Kidney (tissue), 14 donors: ENCODE results near the gene TICRR. TPM values are rescaled to one million over a fixed set of nuclear protein-coding genes. Genes with fewer than 3 reads are reported as not detected.

ENCODE experiments used
- DNase-seq, 5 donors: peaks; one replicate each; pipeline ENCODE4 v3.0.0-alpha.2; 2013 to 2020
- FAIRE-seq: peaks from 2 replicates; lab custom pipeline; 2012; peaks lifted over from hg19 to GRCh38; lab: Jason Lieb, UNC
- H3K27ac ChIP-seq, 2 donors: one replicate each; pipeline ENCODE4 v1.7.0; 2013; ENCODE audit warnings: low read depth in 2 of 2, low read length in 2 of 2, inconsistent platforms in 1 of 2
- H3K27me3 ChIP-seq: one replicate; pipeline ENCODE4 v1.7.1; 2013; ENCODE audit warnings: low read length, inconsistent platforms; ENCODE audit not compliant: control insufficient read depth, insufficient read depth
- H3K36me3 ChIP-seq, 3 donors: one replicate each; pipeline versions ENCODE4 v1.7.0 to v1.7.1; 2013; ENCODE audit warnings: low read length in 3 of 3, control low read depth in 1 of 3, inconsistent platforms in 1 of 3; ENCODE audit not compliant: insufficient read depth in 3 of 3, control insufficient read depth in 2 of 3
- H3K4me1 ChIP-seq, 3 donors: one replicate each; pipeline versions ENCODE4 v1.7.0 to v1.7.1; 2013; ENCODE audit warnings: low read length in 3 of 3, inconsistent platforms in 1 of 3, low read depth in 1 of 3; ENCODE audit not compliant: control insufficient read depth in 2 of 3, insufficient read depth in 2 of 3
- H3K4me3 ChIP-seq, 3 donors: one replicate each; pipeline versions ENCODE4 v1.7.0 to v1.8.1; 2013; ENCODE audit warnings: low read length in 3 of 3, control low read depth in 1 of 3, inconsistent platforms in 1 of 3
- H3K9ac ChIP-seq, 3 donors: one replicate each; pipeline versions ENCODE4 v1.7.0 to v1.7.1; 2013; ENCODE audit warnings: low read length in 3 of 3, control low read depth in 1 of 3, inconsistent platforms in 1 of 3
- H3K9me3 ChIP-seq, 3 donors: one replicate each; pipeline versions ENCODE4 v1.7.0 to v1.7.1; 2013; ENCODE audit warnings: low read length in 3 of 3, control low read depth in 1 of 3, inconsistent platforms in 1 of 3; ENCODE audit not compliant: control insufficient read depth in 2 of 3, insufficient read depth in 1 of 3
- intact Hi-C: fragments of 100-400 bp; cut with DNase I; formaldehyde crosslinking; loops from one replicate; pipeline ENCODE4 v1.11.1; 2022
- polyA plus RNA-seq: library from polyadenylated mRNA; stranded (reverse); fragments of 350-450 nt; fragmentation: Illumina TruSeq; extraction: RNeasy Lipid Tissue Mini Kit (QIAGEN cat#74804); gene quantifications from one replicate; pipeline ENCODE4 v1.2.3, GENCODE V29; 2014; ENCODE audit warnings: low read depth, low replicate concordance; ENCODE audit not compliant: insufficient read depth
- total RNA-seq: library from RNA; stranded (reverse); fragmentation: NEBNext Ultra II Directional; extraction: Animal tissue kit (Norgen Biotek cat#: 25700); gene quantifications from one replicate; pipeline ENCODE4 v1.2.1, GENCODE V29; 2021
- TF ChIP-seq, protein P1 (sequence below): IDR thresholded peaks from 3 replicates; pipeline ENCODE4 v1.5.1; 2012; ENCODE audit warnings: mild to moderate bottlenecking, moderate library complexity, borderline replicate concordance; ENCODE audit not compliant: insufficient read depth; ENCODE audit errors: extremely low read depth
- donor health status: control.
- donor health status: control.
- donor health status: control.
- donor health status: control.
- donor health status: control.
- donor health status: DM: yes; HTN: yes; CAD: no.
- donor health status: Normal renal cell carcinoma (clear cell type).

TICRR gene
- total and polyA plus RNA-seq, 2 donors from 2014 or later = 0.25 TPM; not detected in 1

DNA sequence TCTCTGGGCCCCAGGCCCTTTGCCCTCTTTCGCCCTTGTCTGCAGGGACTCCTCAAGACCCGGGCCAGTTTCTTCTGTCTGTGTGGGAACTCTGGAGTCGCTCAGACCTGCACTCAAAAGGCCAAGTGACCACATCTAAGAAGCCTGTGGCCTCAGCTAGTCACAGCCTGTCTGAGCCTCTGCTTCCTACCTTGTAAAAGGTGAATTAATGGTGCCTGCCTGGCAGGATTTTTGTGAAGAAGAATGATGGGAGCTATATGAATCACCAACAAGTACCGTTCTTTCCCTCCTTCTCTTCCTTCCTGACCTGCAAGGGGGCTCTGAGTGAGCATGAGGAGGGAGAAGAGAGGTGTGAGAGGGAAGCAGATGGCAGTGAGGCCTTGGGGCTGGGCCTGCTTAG, 96.4 kb downstream of the TICRR start:
- no peaks in the 10 kb centered on the region for H3K9me3 ChIP-seq
- no peaks in the 10 kb centered on the region for H3K27me3 ChIP-seq
- no peaks in the 10 kb centered on the region for H3K4me1 ChIP-seq
- H3K9ac ChIP-seq = no peak overlapping the region
- no peak overlapping the region for H3K27ac ChIP-seq
- FAIRE-seq = no peak
- TF ChIP-seq, protein P1, sequence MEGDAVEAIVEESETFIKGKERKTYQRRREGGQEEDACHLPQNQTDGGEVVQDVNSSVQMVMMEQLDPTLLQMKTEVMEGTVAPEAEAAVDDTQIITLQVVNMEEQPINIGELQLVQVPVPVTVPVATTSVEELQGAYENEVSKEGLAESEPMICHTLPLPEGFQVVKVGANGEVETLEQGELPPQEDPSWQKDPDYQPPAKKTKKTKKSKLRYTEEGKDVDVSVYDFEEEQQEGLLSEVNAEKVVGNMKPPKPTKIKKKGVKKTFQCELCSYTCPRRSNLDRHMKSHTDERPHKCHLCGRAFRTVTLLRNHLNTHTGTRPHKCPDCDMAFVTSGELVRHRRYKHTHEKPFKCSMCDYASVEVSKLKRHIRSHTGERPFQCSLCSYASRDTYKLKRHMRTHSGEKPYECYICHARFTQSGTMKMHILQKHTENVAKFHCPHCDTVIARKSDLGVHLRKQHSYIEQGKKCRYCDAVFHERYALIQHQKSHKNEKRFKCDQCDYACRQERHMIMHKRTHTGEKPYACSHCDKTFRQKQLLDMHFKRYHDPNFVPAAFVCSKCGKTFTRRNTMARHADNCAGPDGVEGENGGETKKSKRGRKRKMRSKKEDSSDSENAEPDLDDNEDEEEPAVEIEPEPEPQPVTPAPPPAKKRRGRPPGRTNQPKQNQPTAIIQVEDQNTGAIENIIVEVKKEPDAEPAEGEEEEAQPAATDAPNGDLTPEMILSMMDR = no peak
- intact Hi-C loops = no loop called here
- DNase-seq = no peak
- no peak overlapping the region for H3K4me3 ChIP-seq
- H3K36me3 ChIP-seq = no peaks in the 10 kb centered on the region

DNA sequence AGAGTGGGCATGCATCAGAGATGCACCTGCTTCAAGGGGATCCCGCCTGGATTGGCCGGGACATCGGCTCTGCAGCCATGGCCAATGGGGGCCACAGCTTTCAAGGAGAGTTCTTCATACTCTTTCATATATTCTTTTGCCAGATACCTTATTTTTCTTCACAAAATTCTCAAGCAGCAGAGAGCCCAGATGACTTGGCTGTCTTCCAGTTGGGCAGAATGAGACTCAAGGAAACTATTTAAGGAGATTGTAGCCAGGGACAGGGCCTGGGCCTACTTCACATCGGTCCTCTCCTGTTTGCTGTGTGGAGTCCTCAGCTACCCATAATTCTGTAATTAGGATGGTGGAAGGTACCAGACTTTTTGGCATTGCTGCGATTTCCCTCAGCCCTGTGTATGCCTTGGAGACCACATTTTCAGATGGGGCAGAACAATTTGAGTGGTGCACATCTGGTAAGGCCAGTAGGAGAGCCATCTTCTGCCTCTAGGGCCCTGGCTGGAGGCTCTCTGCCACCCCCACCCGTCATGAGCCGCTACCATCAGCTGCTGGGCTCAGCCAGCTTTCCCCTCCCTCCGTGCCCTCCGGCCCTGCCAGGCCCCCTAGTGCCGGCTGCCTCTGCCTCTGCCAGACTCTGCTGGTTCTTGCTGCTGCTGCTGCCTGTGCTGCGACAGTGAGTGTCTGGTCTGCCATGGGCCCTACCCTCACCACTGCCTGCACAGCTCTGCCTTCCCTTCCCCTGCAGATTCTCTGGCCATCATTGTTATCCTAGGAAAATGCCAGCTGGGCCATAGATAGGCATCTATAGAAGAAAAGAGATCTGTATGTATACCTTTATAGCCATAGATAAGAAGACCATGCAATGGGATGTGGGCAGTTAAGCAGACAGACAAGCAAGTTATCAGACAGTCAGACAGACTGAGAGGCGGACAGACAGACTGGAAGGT, 97.2 kb downstream of the TICRR start:
- Histone ChIP-seq H3K27me3 (no peaks in the 10 kb centered on the region), H3K9ac (no peak overlapping the region), H3K4me3 (no peak overlapping the region), H3K27ac (no peak overlapping the region), H3K9me3 (no peaks in the 10 kb centered on the region), H3K4me1 (no peaks in the 10 kb centered on the region), H3K36me3 (no peaks in the 10 kb centered on the region)
- intact Hi-C loops = no loop called here
- TF ChIP-seq, protein P1 = no peak
- no peak for FAIRE-seq
- no peak for DNase-seq

DNA sequence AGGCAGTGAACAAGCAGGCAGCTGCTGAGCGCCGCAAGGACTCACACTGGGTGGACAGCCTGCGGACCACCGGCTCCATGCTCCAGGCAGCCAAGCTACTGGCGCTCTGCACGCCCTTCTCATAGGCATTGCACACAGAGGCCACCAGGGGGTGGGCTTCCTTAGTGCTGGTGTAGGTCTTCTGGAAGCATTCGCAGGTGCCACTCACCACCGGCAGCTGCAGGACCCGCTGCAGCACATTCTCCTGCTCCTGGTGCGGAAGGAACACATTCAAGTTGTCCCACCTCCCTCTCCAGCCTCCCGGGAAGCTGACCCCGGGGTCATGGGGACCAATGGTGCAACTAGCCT, 97.9 kb downstream of the TICRR start:
- H3K4me3 ChIP-seq = no peak overlapping the region
- intact Hi-C loops = no loop called here
- H3K9ac ChIP-seq = no peak overlapping the region
- FAIRE-seq (no peak), DNase-seq (peak in 4 of 5 donors; percentile 53 to 73 (median 66))
- no peaks in the 10 kb centered on the region for H3K9me3 ChIP-seq
- H3K27me3 ChIP-seq = no peaks in the 10 kb centered on the region
- H3K4me1 ChIP-seq = no peaks in the 10 kb centered on the region
- H3K36me3 ChIP-seq = no peaks in the 10 kb centered on the region
- TF ChIP-seq, protein P1 = no peak
- no peak overlapping the region for H3K27ac ChIP-seq
